Coronary artery (tissue), 2 donors: Measurements from ENCODE around the gene MAP3K21.

Experiments
- DNase-seq: peaks from one replicate; pipeline ENCODE4 v3.0.0-alpha.2; 2017; ENCODE audit warnings: low spot score
- H3K27ac ChIP-seq, 2 donors: fragments of 200-600 bp; sonication (generic); one replicate each; pipeline ENCODE4 v1.5.1; 2016 to 2019
- H3K4me3 ChIP-seq: fragments of 200-600 bp; sonication (generic); 2 replicates; pipeline ENCODE4 v1.5.1; 2016; ENCODE audit warnings: mild to moderate bottlenecking, moderate library complexity
- CTCF ChIP-seq: fragments of 200-600 bp; sonication (generic); IDR thresholded peaks from one replicate; pipeline ENCODE4 v1.5.1; 2019; ENCODE audit warnings: antibody characterized with exemption

The MAP3K21 gene

DNA sequence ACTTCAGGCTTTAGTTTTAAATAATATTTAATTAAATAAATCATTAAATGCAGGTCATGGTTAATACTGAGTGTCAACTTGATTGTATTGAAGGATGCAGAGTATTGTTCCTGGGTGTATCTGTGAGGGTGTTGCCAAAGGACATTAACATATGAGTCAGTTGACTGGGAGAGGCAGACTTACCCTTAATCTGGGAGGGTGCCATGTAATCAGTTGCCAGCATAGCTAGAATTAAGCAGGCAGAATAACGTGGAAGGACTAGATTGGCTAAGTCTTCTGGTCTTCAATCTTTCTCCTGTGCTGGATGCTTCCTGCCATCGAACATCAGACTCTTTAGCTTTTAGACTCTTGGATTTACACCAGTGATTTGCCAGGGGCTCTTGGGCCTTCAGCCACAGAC, 85.3 kb downstream of the MAP3K21 start:
- no peak for TF ChIP-seq CTCF
- no peak overlapping the region for H3K4me3 ChIP-seq
- H3K27ac ChIP-seq, result no peak overlapping the region
- no peak for DNase-seq

DNA sequence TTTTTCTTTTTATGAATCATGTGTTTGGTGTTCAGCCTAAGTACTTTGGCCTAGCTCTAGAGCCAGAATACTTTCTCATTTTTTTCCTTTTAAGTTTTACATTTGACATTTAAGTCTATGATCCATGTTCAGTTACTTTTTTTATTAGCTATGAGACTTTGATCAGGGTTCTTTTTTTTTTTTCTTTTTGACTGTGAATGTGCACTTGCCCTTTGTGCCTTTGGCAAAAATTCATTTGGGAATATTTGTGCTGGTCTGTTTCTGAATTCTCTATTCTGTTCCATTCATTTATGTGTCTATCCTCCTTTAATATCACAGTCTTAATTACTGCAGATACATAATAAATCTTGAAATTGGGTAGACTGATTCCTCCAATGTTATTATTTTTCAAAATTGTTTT, 93.8 kb downstream of the MAP3K21 start:
- H3K4me3 ChIP-seq, result no peak overlapping the region
- no peak for DNase-seq
- H3K27ac ChIP-seq, result no peak overlapping the region
- no peak for TF ChIP-seq CTCF

DNA sequence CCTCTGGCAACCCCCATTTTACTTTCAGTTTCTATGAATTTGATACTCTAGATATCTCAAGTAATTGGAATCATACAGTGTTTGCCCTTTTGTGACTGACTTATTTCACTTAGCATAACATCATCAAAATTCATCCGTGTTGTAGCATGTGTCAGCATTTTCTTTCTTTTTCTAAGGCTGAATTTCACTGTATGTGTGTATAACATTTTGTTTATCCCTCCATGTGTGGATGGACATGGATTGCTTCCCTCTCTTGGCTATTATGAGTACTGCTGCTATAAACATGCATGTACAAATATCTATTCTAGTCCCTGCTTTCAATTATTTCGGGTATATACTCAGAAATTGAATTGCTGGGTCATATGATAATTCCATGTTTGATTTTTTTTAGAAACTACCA, 97.3 kb downstream of the MAP3K21 start:
- Histone ChIP-seq H3K27ac (no peak overlapping the region), H3K4me3 (no peak overlapping the region)
- DNase-seq, result no peak
- no peak for TF ChIP-seq CTCF

- no peak for DNase-seq
- Histone ChIP-seq H3K27ac (no peak overlapping the region), H3K4me3 (no peak overlapping the region)
- TF ChIP-seq CTCF, result no peak
Observed at GRCh38 chr1:233427907-233428306, 100.4 kb downstream of the MAP3K21 start.

DNA sequence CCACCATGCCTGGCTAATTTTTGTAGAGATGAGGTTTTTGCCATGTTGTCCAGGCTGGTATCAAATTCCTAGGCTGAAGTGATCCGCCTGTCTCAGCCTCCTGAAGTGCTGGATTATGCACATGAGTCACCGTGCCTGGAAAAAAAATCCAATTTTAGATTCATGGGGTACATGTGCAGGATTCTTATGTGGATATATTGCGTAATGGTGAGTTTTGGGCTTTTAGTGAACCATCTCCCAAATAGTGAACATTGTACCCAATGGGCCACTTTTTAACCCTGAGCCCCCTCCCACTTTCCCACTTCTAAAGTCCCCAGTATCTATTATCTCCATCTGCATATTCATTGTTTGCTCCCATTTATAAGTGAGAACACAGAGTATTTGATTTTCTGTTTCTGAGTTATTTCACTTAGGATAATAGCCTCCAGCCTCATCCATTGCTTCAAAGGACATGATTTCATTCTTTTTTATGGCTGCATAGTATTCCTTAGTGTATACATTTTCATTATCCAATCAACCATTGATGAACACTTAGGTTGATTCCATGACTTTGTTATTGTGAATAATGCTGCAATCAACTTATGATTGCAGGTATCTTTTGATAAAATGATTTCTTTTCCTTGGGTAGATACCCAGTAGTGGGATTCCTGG, 104.4 kb downstream of the MAP3K21 start:
- no peak for DNase-seq
- Histone ChIP-seq H3K4me3 (no peak overlapping the region), H3K27ac (no peak overlapping the region)
- TF ChIP-seq CTCF, result no peak

- DNase-seq, result no peak
- Histone ChIP-seq H3K4me3 (no peak overlapping the region), H3K27ac (no peak overlapping the region)
- TF ChIP-seq CTCF, result no peak
Observed at GRCh38 chr1:233432916-233433315, 105.4 kb downstream of the MAP3K21 start.

DNA sequence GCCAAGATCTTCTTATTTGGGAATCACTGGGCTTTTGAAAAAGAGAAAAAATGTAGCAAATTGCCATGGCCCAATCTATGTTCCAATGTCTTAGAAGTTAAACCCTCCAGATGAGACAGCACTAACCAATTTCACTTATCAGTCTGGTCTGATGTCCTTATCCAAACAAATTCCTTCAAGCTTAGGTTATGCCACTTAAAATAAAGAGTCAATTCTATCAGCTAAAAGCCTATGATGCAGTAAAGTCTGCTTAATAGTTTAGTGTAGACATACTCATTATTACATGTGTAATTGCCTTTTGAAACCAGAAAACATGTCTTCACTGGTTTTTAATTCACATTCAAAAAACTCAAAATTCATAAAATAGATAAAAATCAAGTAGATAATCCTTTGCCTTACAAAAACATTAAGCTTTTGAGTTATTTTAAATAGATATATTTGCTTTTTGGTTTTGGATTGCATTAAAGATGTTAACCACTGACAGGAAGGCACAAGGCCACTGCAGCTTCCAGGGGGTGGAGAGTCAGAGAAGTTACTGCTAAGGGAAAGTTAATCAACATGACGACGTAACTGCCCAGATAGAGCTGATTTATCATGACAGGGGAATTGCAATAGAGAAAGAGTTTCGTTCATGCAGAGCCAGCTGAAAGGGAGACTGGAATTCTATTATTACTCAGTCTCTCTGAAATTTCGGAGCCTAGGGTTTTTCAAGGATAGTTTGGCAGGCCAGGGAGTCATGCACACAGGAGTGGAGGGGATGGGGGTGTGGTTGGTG, 106.1 kb downstream of the MAP3K21 start:
- Histone ChIP-seq H3K4me3 (no peak overlapping the region), H3K27ac (no peak overlapping the region)
- no peak for TF ChIP-seq CTCF
- DNase-seq, result no peak
